ENCODE results near the gene GABRA1. TPM values are rescaled to one million over a fixed set of nuclear protein-coding genes. Genes with fewer than 3 reads are reported as not detected.

GABRA1 gene
- total and polyA plus RNA-seq, 2 donors (not counting 3 experiments of a cell fraction or from before 2014, with no cell fraction given): not detected

DNA sequence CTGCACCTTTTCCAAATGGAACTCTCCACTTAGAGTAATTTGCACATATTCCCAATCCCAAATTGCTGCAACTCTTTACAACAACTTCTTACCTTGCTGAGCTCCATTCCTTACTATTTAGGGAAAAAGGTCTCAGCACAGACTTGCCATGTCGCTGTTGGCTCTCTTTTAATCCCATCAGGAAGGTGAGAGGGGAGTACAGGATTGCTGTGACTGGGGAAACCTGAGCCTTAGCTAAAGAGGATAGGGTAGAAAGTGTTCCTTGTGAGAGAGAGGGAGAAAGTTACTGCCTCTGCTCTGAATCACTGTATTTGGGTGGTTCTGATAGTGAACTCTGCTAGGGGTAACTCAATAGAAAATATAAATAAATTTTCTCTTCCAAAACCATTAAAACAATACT, 43.7 kb upstream of the GABRA1 start:
- H3K79me2 ChIP-seq (ENCODE audit: control insufficient read depth, insufficient read depth, low read length): no peaks in the 10 kb centered on the region
- no peak overlapping the region for H3K27ac ChIP-seq (ENCODE audit: insufficient read depth, low read depth, low read length)
- FAIRE-seq (no peak), DNase-seq (ENCODE audit: low read depth, low spot score) (no peak)
- no peaks in the 10 kb centered on the region for H3K4me1 ChIP-seq (ENCODE audit: control insufficient read depth, extremely low read depth, insufficient read depth, low read length)
- ChIA-PET CTCF (no interaction called here), POLR2A (no interaction called here)
- no peaks in the 10 kb centered on the region for H4K20me1 ChIP-seq (replicated peaks; ENCODE audit: control insufficient read depth, extremely low read depth, insufficient read depth, low read length)
- H2AFZ ChIP-seq (ENCODE audit: low read depth, low read length): no peak overlapping the region
- no peak overlapping the region for H3K4me3 ChIP-seq (replicated peaks in 1 of 3; ENCODE audit: insufficient read depth in 1 of 3, low read depth in 1 of 3, low read length in 3 of 3)
- dilution Hi-C loops (cut with MboI; ENCODE audit: extremely low pct_ligation_motif_present, low sequenced_read_pairs) (no loop called here), intact Hi-C loops (cut with micrococcal nuclease) (no loop called here)
- H3K27me3 ChIP-seq (ENCODE audit: control insufficient read depth in 2 of 2, insufficient read depth in 2 of 2, low read length in 2 of 2): no peaks in the 10 kb centered on the region
- H3K36me3 ChIP-seq (ENCODE audit: control insufficient read depth in 2 of 2, extremely low read depth in 1 of 2, insufficient read depth in 2 of 2, low read length in 2 of 2): no peaks in the 10 kb centered on the region
- TF ChIP-seq JUN (IDR thresholded peaks at IDR 0.05; ENCODE audit: borderline replicate concordance, insufficient read depth, insufficient read length, low read depth) (no peak), MYC (IDR thresholded peaks at IDR 0.05; ENCODE audit: low read depth, low read length) (no peak), GATA2 (IDR thresholded peaks at IDR 0.05; ENCODE audit: insufficient read depth, insufficient read length, low read depth, low read length) (no peak)
- no peak overlapping the region for H3K4me2 ChIP-seq (ENCODE audit: insufficient read depth, low read length)
- H3K9me3 ChIP-seq (replicated peaks; ENCODE audit: control insufficient read depth, insufficient read depth, low read length): no peaks in the 10 kb centered on the region
- no TSS peak for BruUV-seq (replicated peaks)
- no peak overlapping the region for H3K9ac ChIP-seq (replicated peaks; ENCODE audit: extremely low read depth, insufficient read depth, low read length)
- H3K9me1 ChIP-seq (replicated peaks; ENCODE audit: control insufficient read depth, extremely low read depth, insufficient read depth, low read length): no peaks in the 10 kb centered on the region

- H3K4me1 ChIP-seq (ENCODE audit: control insufficient read depth, extremely low read depth, insufficient read depth, low read length): no peaks in the 10 kb centered on the region
- no peaks in the 10 kb centered on the region for H4K20me1 ChIP-seq (replicated peaks; ENCODE audit: control insufficient read depth, extremely low read depth, insufficient read depth, low read length)
- H2AFZ ChIP-seq (ENCODE audit: low read depth, low read length): no peak overlapping the region
- no peaks in the 10 kb centered on the region for H3K9me1 ChIP-seq (replicated peaks; ENCODE audit: control insufficient read depth, extremely low read depth, insufficient read depth, low read length)
- dilution Hi-C loops (cut with MboI; ENCODE audit: extremely low pct_ligation_motif_present, low sequenced_read_pairs) (no loop called here), intact Hi-C loops (cut with micrococcal nuclease) (no loop called here)
- H3K27ac ChIP-seq (ENCODE audit: insufficient read depth, low read depth, low read length): no peak overlapping the region
- no peaks in the 10 kb centered on the region for H3K27me3 ChIP-seq (ENCODE audit: control insufficient read depth in 2 of 2, insufficient read depth in 2 of 2, low read length in 2 of 2)
- H3K36me3 ChIP-seq (ENCODE audit: control insufficient read depth in 2 of 2, extremely low read depth in 1 of 2, insufficient read depth in 2 of 2, low read length in 2 of 2): no peaks in the 10 kb centered on the region
- H3K9ac ChIP-seq (replicated peaks; ENCODE audit: extremely low read depth, insufficient read depth, low read length): no peak overlapping the region
- H3K4me2 ChIP-seq (ENCODE audit: insufficient read depth, low read length): no peak overlapping the region
- DNase-seq (ENCODE audit: low read depth, low spot score) (no peak), FAIRE-seq (no peak)
- TF ChIP-seq MYC (IDR thresholded peaks at IDR 0.05; ENCODE audit: low read depth, low read length) (no peak), MAX (IDR thresholded peaks at IDR 0.05; ENCODE audit: insufficient read depth, insufficient read length) (no peak), FOS (IDR thresholded peaks at IDR 0.05; ENCODE audit: borderline replicate concordance, insufficient read depth, low read length) (no peak), JUN (IDR thresholded peaks at IDR 0.05; ENCODE audit: borderline replicate concordance, insufficient read depth, insufficient read length, low read depth) (no peak), POLR2A (IDR thresholded peaks at IDR 0.05; ENCODE audit: low read depth, low read length) (no peak)
- TF ChIP-seq, protein P1, sequence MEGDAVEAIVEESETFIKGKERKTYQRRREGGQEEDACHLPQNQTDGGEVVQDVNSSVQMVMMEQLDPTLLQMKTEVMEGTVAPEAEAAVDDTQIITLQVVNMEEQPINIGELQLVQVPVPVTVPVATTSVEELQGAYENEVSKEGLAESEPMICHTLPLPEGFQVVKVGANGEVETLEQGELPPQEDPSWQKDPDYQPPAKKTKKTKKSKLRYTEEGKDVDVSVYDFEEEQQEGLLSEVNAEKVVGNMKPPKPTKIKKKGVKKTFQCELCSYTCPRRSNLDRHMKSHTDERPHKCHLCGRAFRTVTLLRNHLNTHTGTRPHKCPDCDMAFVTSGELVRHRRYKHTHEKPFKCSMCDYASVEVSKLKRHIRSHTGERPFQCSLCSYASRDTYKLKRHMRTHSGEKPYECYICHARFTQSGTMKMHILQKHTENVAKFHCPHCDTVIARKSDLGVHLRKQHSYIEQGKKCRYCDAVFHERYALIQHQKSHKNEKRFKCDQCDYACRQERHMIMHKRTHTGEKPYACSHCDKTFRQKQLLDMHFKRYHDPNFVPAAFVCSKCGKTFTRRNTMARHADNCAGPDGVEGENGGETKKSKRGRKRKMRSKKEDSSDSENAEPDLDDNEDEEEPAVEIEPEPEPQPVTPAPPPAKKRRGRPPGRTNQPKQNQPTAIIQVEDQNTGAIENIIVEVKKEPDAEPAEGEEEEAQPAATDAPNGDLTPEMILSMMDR (IDR thresholded peaks at IDR 0.05; ENCODE audit: extremely low read depth in 1 of 2, insufficient read depth in 1 of 2, low read depth in 1 of 2, low read length in 2 of 2): no peak
- no peaks in the 10 kb centered on the region for H3K9me3 ChIP-seq (replicated peaks; ENCODE audit: control insufficient read depth, insufficient read depth, low read length)
- POLR2A ChIA-PET: no interaction called here
- no peak overlapping the region for H3K4me3 ChIP-seq (replicated peaks in 1 of 3; ENCODE audit: insufficient read depth in 1 of 3, low read depth in 1 of 3, low read length in 3 of 3)
- no TSS peak for BruUV-seq (replicated peaks)
- CTCF ChIA-PET: no interaction called here
- no peaks in the 10 kb centered on the region for H3K79me2 ChIP-seq (ENCODE audit: control insufficient read depth, insufficient read depth, low read length)
Measured at GRCh38 chr5:161846746-161847145, 1.2 kb upstream of the GABRA1 start.

All from endothelial cell of umbilical vein (primary cell).